IgD-negative memory B cell (primary cell): Measurements from ENCODE around the gene DOCK6. TPM values are rescaled to one million over a fixed set of nuclear protein-coding genes. Genes with fewer than 3 reads are reported as not detected.

ENCODE experiments used
- H3K27ac Mint-ChIP-seq, 3 donors: one replicate each; pipeline ENCODE4 v1.8.0; 2020 to 2022; ENCODE audit warnings: mild to moderate bottlenecking in 3 of 3, mixed read lengths in 3 of 3, moderate library complexity in 1 of 3
- H3K27me3 Mint-ChIP-seq: one replicate; pipeline ENCODE4 v1.8.0; 2021; ENCODE audit warnings: mixed read lengths
- H3K36me3 Mint-ChIP-seq: one replicate; pipeline ENCODE4 v1.8.0; 2020; ENCODE audit warnings: mild to moderate bottlenecking, mixed read lengths
- H3K4me1 Mint-ChIP-seq, 3 donors: one replicate each; pipeline ENCODE4 v1.8.0; 2020 to 2022; ENCODE audit warnings: mixed read lengths in 3 of 3, mild to moderate bottlenecking in 1 of 3
- H3K4me3 Mint-ChIP-seq, 4 donors: one replicate each; pipeline ENCODE4 v1.8.0; 2020 to 2022; ENCODE audit warnings: mild to moderate bottlenecking in 4 of 4, mixed read lengths in 4 of 4, moderate library complexity in 3 of 4
- H3K9me3 Mint-ChIP-seq, 3 donors: one replicate each; pipeline ENCODE4 v1.8.0; 2020 to 2021; ENCODE audit warnings: mixed read lengths in 3 of 3, mild to moderate bottlenecking in 1 of 3
- polyA plus RNA-seq: library from polyadenylated mRNA; unstranded; fragments of 300-500 nt; fragmentation: Illumina TruSeq; gene quantifications from one replicate; pipeline ENCODE4 v1.2.3, GENCODE V29; 2021

Gene DOCK6
- polyA plus RNA-seq, 1 donor from 2014 or later, result 1.6 TPM

GRCh38 chr19:11246941-11247340, 15.4 kb downstream of the DOCK6 start:
- H3K27ac Mint-ChIP-seq, result no peak overlapping the region
- peaks cover 0 to 5% (median 4%) of the 10 kb centered on the region in 3 donors for H3K4me1 Mint-ChIP-seq
- H3K36me3 Mint-ChIP-seq, result peaks cover 3% of the 10 kb centered on the region
- H3K27me3 Mint-ChIP-seq, result peaks cover 4% of the 10 kb centered on the region
- no peak overlapping the region for H3K4me3 Mint-ChIP-seq
- H3K9me3 Mint-ChIP-seq, result no peaks in the 10 kb centered on the region

- H3K27me3 Mint-ChIP-seq, result peaks cover 4% of the 10 kb centered on the region
Observed at GRCh38 chr19:11244846-11245589, 17.3 kb downstream of the DOCK6 start.

GRCh38 chr19:11243798-11244169, 18.5 kb downstream of the DOCK6 start:
- peak overlapping the region in 1 of 4 donors; percentile 69 for H3K4me3 Mint-ChIP-seq
- no peak overlapping the region for H3K27ac Mint-ChIP-seq
- H3K36me3 Mint-ChIP-seq, result peaks cover 3% of the 10 kb centered on the region
- H3K4me1 Mint-ChIP-seq, result peaks cover 0 to 5% (median 4%) of the 10 kb centered on the region in 3 donors
- peaks cover 4% of the 10 kb centered on the region for H3K27me3 Mint-ChIP-seq
- H3K9me3 Mint-ChIP-seq, result peaks cover 0 to 3% (median 0%) of the 10 kb centered on the region in 3 donors

More at GRCh38 chr19:11244846-11245589, 17.3 kb downstream of the DOCK6 start:
- Mint-ChIP-seq H3K36me3 (peaks cover 3% of the 10 kb centered on the region), H3K9me3 (no peaks in the 10 kb centered on the region), H3K4me3 (no peak overlapping the region), H3K27ac (no peak overlapping the region), H3K4me1 (peaks cover 0 to 5% (median 4%) of the 10 kb centered on the region in 3 donors)

- H3K4me1 Mint-ChIP-seq, result peaks cover 0 to 5% (median 4%) of the 10 kb centered on the region in 3 donors
- H3K27ac Mint-ChIP-seq, result no peak overlapping the region
- peaks cover 4% of the 10 kb centered on the region for H3K27me3 Mint-ChIP-seq
- H3K36me3 Mint-ChIP-seq, result peaks cover 3% of the 10 kb centered on the region
- H3K9me3 Mint-ChIP-seq, result peaks cover 0 to 7% (median 4%) of the 10 kb centered on the region in 3 donors
- peak overlapping the region in 2 of 4 donors; percentile 69 to 72 for H3K4me3 Mint-ChIP-seq
Observed at GRCh38 chr19:11242864-11243797, 19.2 kb downstream of the DOCK6 start.

GRCh38 chr19:11242025-11242424, 20.3 kb downstream of the DOCK6 start:
- H3K4me3 Mint-ChIP-seq, result peak overlapping the region in 1 of 4 donors; percentile 14
- H3K27ac Mint-ChIP-seq, result no peak overlapping the region

GRCh38 chr19:11240008-11240444, 22.3 kb downstream of the DOCK6 start:
- Mint-ChIP-seq H3K4me1 (peaks cover 0 to 4% (median 2%) of the 10 kb centered on the region in 3 donors), H3K27me3 (peaks cover 4% of the 10 kb centered on the region), H3K27ac (no peak overlapping the region), H3K9me3 (peaks cover 0 to 7% (median 5%) of the 10 kb centered on the region in 3 donors), H3K4me3 (no peak overlapping the region), H3K36me3 (no peaks in the 10 kb centered on the region)

More at GRCh38 chr19:11242025-11242424, 20.3 kb downstream of the DOCK6 start:
- peaks cover 0 to 5% (median 4%) of the 10 kb centered on the region in 3 donors for H3K4me1 Mint-ChIP-seq
- peaks cover 3% of the 10 kb centered on the region for H3K36me3 Mint-ChIP-seq
- peaks cover 4% of the 10 kb centered on the region for H3K27me3 Mint-ChIP-seq
- H3K9me3 Mint-ChIP-seq, result peaks cover 0 to 7% (median 5%) of the 10 kb centered on the region in 3 donors

GRCh38 chr19:11239377-11240000, 22.8 kb downstream of the DOCK6 start, which contains the start of gene ANGPTL8:
Gene ANGPTL8 (plus strand): TSS chr19:11239619. CDS start chr19:11239638, 19 bp downstream.
- peaks cover 0 to 4% (median 2%) of the 10 kb centered on the region in 3 donors for H3K4me1 Mint-ChIP-seq
- H3K9me3 Mint-ChIP-seq, result peaks cover 0 to 7% (median 5%) of the 10 kb centered on the region in 3 donors
- peak within 1 kb of the TSS in 1 of 4 donors; percentile 55 for H3K4me3 Mint-ChIP-seq
- H3K36me3 Mint-ChIP-seq, result no peaks in the 10 kb centered on the region
- no peak within 1 kb of the TSS for H3K27ac Mint-ChIP-seq
- H3K27me3 Mint-ChIP-seq, result peaks cover 4% of the 10 kb centered on the region

GRCh38 chr19:11238781-11239376, 23.4 kb downstream of the DOCK6 start:
- Mint-ChIP-seq H3K4me1 (peaks cover 0 to 4% (median 2%) of the 10 kb centered on the region in 3 donors), H3K4me3 (peak overlapping the region in 1 of 4 donors; percentile 55), H3K27me3 (peaks cover 4% of the 10 kb centered on the region)

GRCh38 chr19:11238041-11238440, 24.3 kb downstream of the DOCK6 start:
- peaks cover 0 to 7% (median 5%) of the 10 kb centered on the region in 3 donors for H3K9me3 Mint-ChIP-seq
- no peaks in the 10 kb centered on the region for H3K36me3 Mint-ChIP-seq
- peaks cover 4% of the 10 kb centered on the region for H3K27me3 Mint-ChIP-seq
- H3K4me3 Mint-ChIP-seq, result no peak overlapping the region
- no peak overlapping the region for H3K27ac Mint-ChIP-seq
- H3K4me1 Mint-ChIP-seq, result no peaks in the 10 kb centered on the region

More at GRCh38 chr19:11238781-11239376, 23.4 kb downstream of the DOCK6 start:
- H3K36me3 Mint-ChIP-seq, result no peaks in the 10 kb centered on the region
- H3K9me3 Mint-ChIP-seq, result peaks cover 0 to 7% (median 5%) of the 10 kb centered on the region in 3 donors
- no peak overlapping the region for H3K27ac Mint-ChIP-seq

- no peaks in the 10 kb centered on the region for H3K4me1 Mint-ChIP-seq
- peaks cover 0 to 7% (median 5%) of the 10 kb centered on the region in 3 donors for H3K9me3 Mint-ChIP-seq
- no peak overlapping the region for H3K4me3 Mint-ChIP-seq
- no peaks in the 10 kb centered on the region for H3K27me3 Mint-ChIP-seq
- H3K27ac Mint-ChIP-seq, result no peak overlapping the region
- no peaks in the 10 kb centered on the region for H3K36me3 Mint-ChIP-seq
Observed at GRCh38 chr19:11237321-11237720, 25.0 kb downstream of the DOCK6 start.

GRCh38 chr19:11236324-11237301, 25.7 kb downstream of the DOCK6 start:
- H3K4me1 Mint-ChIP-seq, result no peaks in the 10 kb centered on the region
- H3K27me3 Mint-ChIP-seq, result no peaks in the 10 kb centered on the region
- no peaks in the 10 kb centered on the region for H3K36me3 Mint-ChIP-seq
- no peak overlapping the region for H3K4me3 Mint-ChIP-seq
- peaks cover 0 to 7% (median 5%) of the 10 kb centered on the region in 3 donors for H3K9me3 Mint-ChIP-seq
- no peak overlapping the region for H3K27ac Mint-ChIP-seq

- H3K27me3 Mint-ChIP-seq, result no peaks in the 10 kb centered on the region
- H3K9me3 Mint-ChIP-seq, result peaks cover 0 to 7% (median 5%) of the 10 kb centered on the region in 3 donors
- H3K36me3 Mint-ChIP-seq, result no peaks in the 10 kb centered on the region
- no peak overlapping the region for H3K27ac Mint-ChIP-seq
- H3K4me3 Mint-ChIP-seq, result no peak overlapping the region
- no peaks in the 10 kb centered on the region for H3K4me1 Mint-ChIP-seq
Observed at GRCh38 chr19:11234486-11235075, 27.7 kb downstream of the DOCK6 start.

GRCh38 chr19:11233073-11233472, 29.3 kb downstream of the DOCK6 start:
- H3K9me3 Mint-ChIP-seq, result peaks cover 0 to under 1% (median 0%) of the 10 kb centered on the region in 3 donors
- no peaks in the 10 kb centered on the region for H3K27me3 Mint-ChIP-seq
- H3K4me3 Mint-ChIP-seq, result no peak overlapping the region
- no peak overlapping the region for H3K27ac Mint-ChIP-seq
- H3K36me3 Mint-ChIP-seq, result no peaks in the 10 kb centered on the region
- H3K4me1 Mint-ChIP-seq, result no peaks in the 10 kb centered on the region
